Osteoblast (primary cell): ENCODE results near the gene PDCD1LG2. TPM values are rescaled to one million over a fixed set of nuclear protein-coding genes. Genes with fewer than 3 reads are reported as not detected.

Experiments used
- DNase-seq: peaks from one replicate; pipeline ENCODE4 v3.0.0; 2011; ENCODE audit warnings: low spot score, mixed read lengths; ENCODE audit not compliant: insufficient read length; ENCODE audit errors: missing footprints
- H2AFZ ChIP-seq: 2 replicates; pipeline ENCODE4 v1.6.0; 2011; ENCODE audit warnings: mild to moderate bottlenecking, low read length
- H3K27ac ChIP-seq: 2 replicates; pipeline ENCODE4 v1.5.1; 2011; ENCODE audit warnings: mild to moderate bottlenecking, low read depth, low read length, moderate library complexity
- H3K27me3 ChIP-seq: 2 replicates; pipeline ENCODE4 v1.6.0; 2012; ENCODE audit warnings: mild to moderate bottlenecking, control low read depth, inconsistent platforms, low read length, moderate library complexity; ENCODE audit not compliant: insufficient read depth
- H3K36me3 ChIP-seq: 2 replicates; pipeline ENCODE4 v1.5.1; 2011; ENCODE audit warnings: mild to moderate bottlenecking, low read length, control low read depth, moderate library complexity; ENCODE audit not compliant: insufficient read depth
- H3K4me1 ChIP-seq: 2 replicates; pipeline ENCODE4 v1.5.1; 2011; ENCODE audit warnings: mild to moderate bottlenecking, low read length, control low read depth, moderate library complexity; ENCODE audit not compliant: insufficient read depth
- H3K4me2 ChIP-seq: 2 replicates; pipeline ENCODE4 v1.6.0; 2011; ENCODE audit warnings: mild to moderate bottlenecking, low read length; ENCODE audit not compliant: insufficient read depth
- H3K4me3 ChIP-seq: fragments of 200-600 bp; sonication (generic); 3 replicates; pipeline ENCODE4 v1.5.1; 2012; ENCODE audit warnings: mild to moderate bottlenecking, low read length, inconsistent platforms; ENCODE audit not compliant: insufficient read depth
- H3K79me2 ChIP-seq: 2 replicates; pipeline ENCODE4 v1.6.0; 2012; ENCODE audit warnings: mild to moderate bottlenecking, low read length, control low read depth, inconsistent platforms; ENCODE audit not compliant: insufficient read depth
- H3K9me3 ChIP-seq: 2 replicates; pipeline ENCODE4 v1.5.1; 2011; ENCODE audit warnings: low read depth, low read length, control low read depth
- H4K20me1 ChIP-seq: 2 replicates; pipeline ENCODE4 v1.6.0; 2012; ENCODE audit warnings: mild to moderate bottlenecking, low read length, control low read depth; ENCODE audit not compliant: insufficient read depth
- total RNA-seq: library from RNA; depleted of rRNA; stranded (reverse); fragments of >200 nt; gene quantifications from 2 replicates; pipeline ENCODE4 v1.2.3, GENCODE V29; 2012
- TF ChIP-seq, protein P1 (sequence below): IDR thresholded peaks from 2 replicates; pipeline ENCODE4 v1.5.1; 2011; ENCODE audit warnings: mild to moderate bottlenecking, low read depth, low read length, moderate library complexity; ENCODE audit errors: extremely low read depth

The PDCD1LG2 gene
- total RNA-seq, 1 donor, result 4.7 TPM

DNA sequence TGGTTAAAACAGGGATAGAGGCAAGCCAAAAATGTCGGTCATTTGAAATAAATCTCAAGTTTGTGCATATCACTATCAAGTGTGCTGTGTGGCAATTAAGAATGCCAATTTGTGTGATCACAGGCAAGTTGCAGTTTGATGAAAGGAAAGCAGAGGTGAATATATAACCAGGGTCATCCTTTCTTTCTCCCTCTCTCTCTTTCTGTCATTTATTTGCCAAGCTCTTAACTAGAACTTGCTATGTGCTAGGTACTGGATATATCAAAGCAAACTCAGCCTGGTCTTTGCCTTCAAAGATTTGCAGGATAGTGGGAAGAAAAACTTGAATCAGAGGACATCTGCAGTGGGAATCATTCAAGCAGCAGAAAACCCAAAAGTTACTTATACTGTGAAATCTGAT lies 22.0 kb downstream of the PDCD1LG2 start:
- Histone ChIP-seq H3K4me3 (no peak overlapping the region), H3K79me2 (no peaks in the 10 kb centered on the region), H3K9me3 (no peaks in the 10 kb centered on the region), H3K4me1 (no peaks in the 10 kb centered on the region), H3K36me3 (peaks cover 13% of the 10 kb centered on the region), H4K20me1 (no peaks in the 10 kb centered on the region), H2AFZ (no peak overlapping the region), H3K27ac (no peak overlapping the region), H3K4me2 (no peak overlapping the region), H3K27me3 (no peaks in the 10 kb centered on the region)
- no peak for DNase-seq
- TF ChIP-seq, protein P1, sequence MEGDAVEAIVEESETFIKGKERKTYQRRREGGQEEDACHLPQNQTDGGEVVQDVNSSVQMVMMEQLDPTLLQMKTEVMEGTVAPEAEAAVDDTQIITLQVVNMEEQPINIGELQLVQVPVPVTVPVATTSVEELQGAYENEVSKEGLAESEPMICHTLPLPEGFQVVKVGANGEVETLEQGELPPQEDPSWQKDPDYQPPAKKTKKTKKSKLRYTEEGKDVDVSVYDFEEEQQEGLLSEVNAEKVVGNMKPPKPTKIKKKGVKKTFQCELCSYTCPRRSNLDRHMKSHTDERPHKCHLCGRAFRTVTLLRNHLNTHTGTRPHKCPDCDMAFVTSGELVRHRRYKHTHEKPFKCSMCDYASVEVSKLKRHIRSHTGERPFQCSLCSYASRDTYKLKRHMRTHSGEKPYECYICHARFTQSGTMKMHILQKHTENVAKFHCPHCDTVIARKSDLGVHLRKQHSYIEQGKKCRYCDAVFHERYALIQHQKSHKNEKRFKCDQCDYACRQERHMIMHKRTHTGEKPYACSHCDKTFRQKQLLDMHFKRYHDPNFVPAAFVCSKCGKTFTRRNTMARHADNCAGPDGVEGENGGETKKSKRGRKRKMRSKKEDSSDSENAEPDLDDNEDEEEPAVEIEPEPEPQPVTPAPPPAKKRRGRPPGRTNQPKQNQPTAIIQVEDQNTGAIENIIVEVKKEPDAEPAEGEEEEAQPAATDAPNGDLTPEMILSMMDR, result no peak

DNA sequence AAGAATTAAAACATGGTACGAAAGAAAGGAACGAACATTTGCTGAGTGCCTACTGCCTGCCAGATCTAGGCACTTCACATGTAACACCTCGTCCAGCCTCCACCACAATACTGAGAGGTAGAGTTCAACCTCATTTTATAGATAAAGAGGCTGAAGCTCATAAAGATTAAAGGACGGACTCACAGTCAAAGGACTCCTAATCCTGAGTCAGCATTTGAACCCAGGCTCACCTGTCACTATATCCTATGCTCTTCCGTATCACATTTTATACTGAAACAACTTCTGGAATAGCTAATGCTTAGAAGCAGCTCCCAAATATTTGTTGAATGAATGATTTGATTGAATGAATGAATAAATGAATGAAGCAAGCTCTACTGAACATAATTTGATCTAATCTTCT lies 22.5 kb downstream of the PDCD1LG2 start:
- H3K27ac ChIP-seq, result no peak overlapping the region
- H3K36me3 ChIP-seq, result peaks cover 13% of the 10 kb centered on the region
- no peaks in the 10 kb centered on the region for H3K9me3 ChIP-seq

DNA sequence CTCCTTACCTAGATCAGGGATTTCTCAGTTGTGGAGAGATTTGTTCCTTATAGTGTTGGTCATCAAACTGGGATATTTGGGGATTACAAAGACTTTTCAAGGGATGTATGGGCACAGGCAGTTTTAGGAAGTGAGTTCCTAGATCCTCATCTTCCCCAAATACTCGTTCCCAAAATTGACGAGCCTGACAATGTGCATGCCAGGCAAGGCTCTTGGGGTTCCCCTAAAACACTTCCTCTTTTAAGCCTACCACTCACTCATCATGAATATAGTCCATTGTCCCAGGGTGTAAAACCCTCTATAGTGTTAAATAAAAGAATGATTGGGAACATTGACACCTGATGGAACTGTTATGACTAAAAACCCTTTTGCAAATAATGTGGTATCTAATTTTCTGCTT lies 26.4 kb downstream of the PDCD1LG2 start:
- TF ChIP-seq, protein P1, result no peak
- Histone ChIP-seq H3K27ac (no peak overlapping the region), H3K9me3 (no peaks in the 10 kb centered on the region), H3K4me3 (no peak overlapping the region), H3K36me3 (peaks cover 18% of the 10 kb centered on the region), H2AFZ (no peak overlapping the region), H3K4me2 (no peak overlapping the region), H3K27me3 (no peaks in the 10 kb centered on the region), H3K4me1 (no peaks in the 10 kb centered on the region), H4K20me1 (no peaks in the 10 kb centered on the region), H3K79me2 (no peaks in the 10 kb centered on the region)
- DNase-seq, result no peak

More for the DNA sequence above, 22.5 kb downstream of the PDCD1LG2 start:
- no peaks in the 10 kb centered on the region for H4K20me1 ChIP-seq
- no peaks in the 10 kb centered on the region for H3K27me3 ChIP-seq
- H3K4me3 ChIP-seq, result no peak overlapping the region
- no peak overlapping the region for H2AFZ ChIP-seq
- H3K4me1 ChIP-seq, result no peaks in the 10 kb centered on the region
- no peak for DNase-seq
- no peak overlapping the region for H3K4me2 ChIP-seq
- TF ChIP-seq, protein P1, result no peak
- no peaks in the 10 kb centered on the region for H3K79me2 ChIP-seq

DNA sequence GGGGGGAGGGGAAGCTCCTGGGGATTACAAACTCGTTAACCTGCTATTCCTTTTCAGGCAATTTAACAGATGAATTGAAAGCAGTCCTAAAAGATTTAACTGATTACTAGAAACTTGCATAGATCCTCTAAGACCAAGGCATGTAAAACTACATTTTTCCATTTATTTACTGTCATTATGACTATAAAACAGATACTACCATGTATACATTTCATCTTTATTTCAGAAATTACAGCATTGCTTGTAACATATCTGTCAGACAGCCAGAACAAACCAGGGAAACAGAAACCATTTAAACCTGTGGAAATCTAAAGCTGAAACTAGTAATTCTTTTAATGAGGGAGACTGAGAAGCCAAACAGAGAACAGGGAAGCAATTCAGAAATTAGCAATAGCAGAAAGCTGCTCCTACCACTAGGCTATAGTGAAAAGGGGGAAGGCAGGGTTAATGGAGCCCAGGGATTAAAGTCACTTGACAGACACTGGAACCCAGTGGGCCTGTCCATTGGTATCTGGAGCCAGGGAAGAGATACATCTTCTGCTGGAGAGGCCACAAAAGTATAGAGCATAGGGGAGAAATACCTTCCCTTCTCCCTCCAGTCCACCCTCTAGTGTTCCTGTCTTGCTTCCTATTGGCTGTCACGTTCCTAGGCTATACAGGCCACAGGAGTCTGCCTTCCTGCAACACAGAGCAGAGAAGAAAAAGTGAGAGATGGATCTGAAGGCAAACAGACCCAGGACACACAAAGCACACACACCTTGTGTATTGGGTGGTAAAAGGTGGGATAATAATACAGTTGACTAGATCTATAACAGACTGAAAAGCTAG lies 33.8 kb downstream of the PDCD1LG2 start:
- DNase-seq, result no peak
- no peaks in the 10 kb centered on the region for H3K79me2 ChIP-seq
- H3K9me3 ChIP-seq, result no peaks in the 10 kb centered on the region
- no peak overlapping the region for H3K4me3 ChIP-seq
- TF ChIP-seq, protein P1, result no peak
- H3K27me3 ChIP-seq, result no peaks in the 10 kb centered on the region
- H3K36me3 ChIP-seq, result peaks cover 4% of the 10 kb centered on the region
- H3K4me1 ChIP-seq, result no peaks in the 10 kb centered on the region
- no peak overlapping the region for H3K4me2 ChIP-seq
- H2AFZ ChIP-seq, result no peak overlapping the region
- no peaks in the 10 kb centered on the region for H4K20me1 ChIP-seq
- H3K27ac ChIP-seq, result no peak overlapping the region
